Pancreas (tissue), 10 donors: ENCODE measurements around the gene PCDH1. TPM values are rescaled to one million over a fixed set of nuclear protein-coding genes. Genes with fewer than 3 reads are reported as not detected.
A peak's percentile ranks its signal among the peaks of the same experiment; 100 is the strongest.
"Not testable (repeated sequence)": the region's sequence is repeated elsewhere in the genome, so short reads cannot be mapped to it uniquely, and the experiment has no call there.

Source experiments
- ATAC-seq, 4 donors: fragments of 200-7000 bp; cut with Tn5 transposase; one replicate each; pipeline versions ENCODE4 v1.8.0 to v1.9.1; 2020; ENCODE audit warnings: mild to moderate bottlenecking in 4 of 4, moderate library complexity in 4 of 4
- DNase-seq, 6 donors: peaks; one replicate each; pipeline ENCODE4 v3.0.0-alpha.2; 2020
- FAIRE-seq: peaks from 2 replicates; lab custom pipeline; 2012; peaks lifted over from hg19 to GRCh38; lab: Jason Lieb, UNC
- H3K27ac ChIP-seq, 4 donors: fragments of 200-600 bp; sonication (generic); 1 replicate in 3 of 4; 2 replicates in 1 of 4; pipeline versions ENCODE4 v1.5.0 to v1.8.0; 2020
- H3K27me3 ChIP-seq, 4 donors: fragments of 200-600 bp; one replicate each; pipeline ENCODE4 v1.8.0; 2021
- H3K36me3 ChIP-seq, 3 donors: fragments of 200-600 bp; sonication (generic) in 1 of 3; one replicate each; pipeline versions ENCODE4 v1.5.0 to v1.8.0; 2020 to 2021
- H3K4me1 ChIP-seq, 3 donors: fragments of 200-600 bp; one replicate each; pipeline ENCODE4 v1.8.0; 2021
- H3K4me3 ChIP-seq, 4 donors: fragments of 200-600 bp; sonication (generic) in 2 of 4; one replicate each; pipeline versions ENCODE4 v1.5.0 to v1.8.0; 2020 to 2021
- H3K9me3 ChIP-seq, 4 donors: fragments of 200-600 bp; one replicate each; pipeline ENCODE4 v1.8.0; 2021
- WGBS, 2 donors: extraction: QIAGEN DNeasy Blood & Tissue Kit; methylation state at CpG; one replicate each; pipeline ENCODE4 v1.1.7; 2013; 5-methylcytosine and 5-hydroxymethylcytosine counted together
- intact Hi-C, 3 donors: fragments of 100-400 bp; cut with DNase I; formaldehyde crosslinking; loops; one replicate each; pipeline versions ENCODE4 v1.11.1 to v1.14.2; 2022
- polyA plus RNA-seq, 2 donors: library from polyadenylated mRNA; stranded (reverse); fragments of 200-250 nt; gene quantifications; one replicate each; pipeline ENCODE4 v1.2.3, GENCODE V29; 2013
- total RNA-seq, 6 donors: library from RNA; stranded (reverse); fragmentation: NEBNext Ultra II Directional in 4 of 6; extraction: Animal tissue kit (Norgen Biotek cat#: 25700) in 4 of 6; gene quantifications; one replicate each; pipeline versions ENCODE4 v1.2.1 to v1.2.4, GENCODE V29; 2021 to 2023
- TF ChIP-seq, protein P1 (sequence below), 4 donors: fragments of 200-600 bp; sonication (generic) in 3 of 4; IDR thresholded peaks; one replicate each; pipeline versions ENCODE4 v1.5.0 to v1.8.0; 2021; ENCODE audit warnings: antibody characterized with exemption in 4 of 4
- donor health status: healthy with polysubstance abuse.
- donor health status: DM: no; HTN: no; CAD: no; lungs with moderate emphysema.
- donor health status: DM: no; HTN: no; CAD: no.
- donor health status: control.
- donor health status: control.
- donor health status: Bipolar disorder and iron deficiency.
- donor health status: DM: yes; HTN: yes; CAD: no.
- donor health status: DM: no; HTN: no; CAD: no.
- donor health status: DM: no; HTN: no; CAD: no.
- donor health status: DM: yes; HTN: yes; CAD: no.

The PCDH1 gene
- total and polyA plus RNA-seq, 8 donors = 6.8 to 30.7 (median 13.4) TPM

DNA sequence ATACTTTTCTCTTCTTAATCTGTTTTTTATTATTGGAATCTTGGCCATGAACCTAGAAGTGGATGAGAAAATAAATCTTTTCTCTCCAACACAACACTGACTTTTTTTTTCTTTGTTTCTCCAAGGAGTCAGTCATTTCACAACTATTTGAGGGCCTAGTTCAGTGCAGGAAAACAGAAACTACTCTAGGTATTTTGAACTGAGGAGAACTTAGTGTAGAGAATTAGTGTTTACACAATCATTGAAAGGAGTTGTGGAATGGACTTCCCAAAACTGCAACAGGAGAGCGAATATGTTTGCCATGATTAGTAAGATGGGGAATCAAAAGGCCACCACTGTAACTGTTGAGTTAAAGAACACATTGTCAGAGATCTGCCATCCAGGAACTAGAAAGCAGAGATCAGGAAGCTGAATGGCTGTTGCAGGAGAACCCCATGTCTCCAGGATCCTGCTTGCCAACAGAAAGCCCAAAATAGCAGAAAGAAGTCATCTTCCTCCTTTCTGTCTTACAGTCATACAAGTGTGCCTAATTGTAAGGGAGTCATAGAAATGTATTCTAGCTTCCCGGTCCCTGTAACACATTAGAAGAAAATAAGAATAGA lies 20.3 kb upstream of the PCDH1 start:
- no peaks in the 10 kb centered on the region for H3K9me3 ChIP-seq
- intact Hi-C loops = no loop called here
- no peak for FAIRE-seq
- no peaks in the 10 kb centered on the region for H3K36me3 ChIP-seq
- H3K4me3 ChIP-seq = no peak overlapping the region
- TF ChIP-seq, protein P1, sequence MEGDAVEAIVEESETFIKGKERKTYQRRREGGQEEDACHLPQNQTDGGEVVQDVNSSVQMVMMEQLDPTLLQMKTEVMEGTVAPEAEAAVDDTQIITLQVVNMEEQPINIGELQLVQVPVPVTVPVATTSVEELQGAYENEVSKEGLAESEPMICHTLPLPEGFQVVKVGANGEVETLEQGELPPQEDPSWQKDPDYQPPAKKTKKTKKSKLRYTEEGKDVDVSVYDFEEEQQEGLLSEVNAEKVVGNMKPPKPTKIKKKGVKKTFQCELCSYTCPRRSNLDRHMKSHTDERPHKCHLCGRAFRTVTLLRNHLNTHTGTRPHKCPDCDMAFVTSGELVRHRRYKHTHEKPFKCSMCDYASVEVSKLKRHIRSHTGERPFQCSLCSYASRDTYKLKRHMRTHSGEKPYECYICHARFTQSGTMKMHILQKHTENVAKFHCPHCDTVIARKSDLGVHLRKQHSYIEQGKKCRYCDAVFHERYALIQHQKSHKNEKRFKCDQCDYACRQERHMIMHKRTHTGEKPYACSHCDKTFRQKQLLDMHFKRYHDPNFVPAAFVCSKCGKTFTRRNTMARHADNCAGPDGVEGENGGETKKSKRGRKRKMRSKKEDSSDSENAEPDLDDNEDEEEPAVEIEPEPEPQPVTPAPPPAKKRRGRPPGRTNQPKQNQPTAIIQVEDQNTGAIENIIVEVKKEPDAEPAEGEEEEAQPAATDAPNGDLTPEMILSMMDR (IDR thresholded peaks at IDR 0.05) = no peak
- H3K27me3 ChIP-seq = no peaks in the 10 kb centered on the region
- 65 to 87% methylated on average over 2 of the region's 2 CpGs for WGBS, 2 donors
- no peak overlapping the region for H3K27ac ChIP-seq
- H3K4me1 ChIP-seq = no peaks in the 10 kb centered on the region
- ATAC-seq = peak in 2 of 4 donors; percentile 32 to 46
- DNase-seq = no peak

DNA sequence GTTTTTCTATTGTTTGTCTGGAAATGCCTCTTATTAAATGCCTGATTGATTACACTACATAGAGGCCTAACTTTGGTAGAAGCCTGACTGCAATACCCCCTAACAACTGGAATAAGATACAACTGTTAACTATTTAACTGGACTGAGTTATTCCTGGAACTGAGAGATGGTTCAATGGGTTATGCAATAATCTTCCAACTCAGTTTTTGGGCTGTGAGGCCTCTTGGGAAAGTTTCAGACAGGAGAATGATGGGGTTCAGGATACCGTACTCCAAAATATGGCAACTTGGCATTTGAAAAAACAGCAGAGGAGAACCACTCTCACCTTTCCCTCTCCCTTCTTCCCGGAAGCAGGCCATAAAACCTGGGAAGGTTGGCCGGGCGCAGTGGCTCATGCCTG lies 19.2 kb upstream of the PCDH1 start:
- 91 to 96% methylated on average over 4 of the region's 4 CpGs for WGBS, 2 donors
- Histone ChIP-seq H3K4me3 (no peak overlapping the region), H3K9me3 (no peaks in the 10 kb centered on the region), H3K27ac (no peak overlapping the region), H3K27me3 (no peaks in the 10 kb centered on the region), H3K4me1 (no peaks in the 10 kb centered on the region), H3K36me3 (no peaks in the 10 kb centered on the region)
- TF ChIP-seq, protein P1 (IDR thresholded peaks at IDR 0.05) = no peak
- FAIRE-seq (no peak), DNase-seq (no peak), ATAC-seq (no peak)
- intact Hi-C loops = no loop called here

DNA sequence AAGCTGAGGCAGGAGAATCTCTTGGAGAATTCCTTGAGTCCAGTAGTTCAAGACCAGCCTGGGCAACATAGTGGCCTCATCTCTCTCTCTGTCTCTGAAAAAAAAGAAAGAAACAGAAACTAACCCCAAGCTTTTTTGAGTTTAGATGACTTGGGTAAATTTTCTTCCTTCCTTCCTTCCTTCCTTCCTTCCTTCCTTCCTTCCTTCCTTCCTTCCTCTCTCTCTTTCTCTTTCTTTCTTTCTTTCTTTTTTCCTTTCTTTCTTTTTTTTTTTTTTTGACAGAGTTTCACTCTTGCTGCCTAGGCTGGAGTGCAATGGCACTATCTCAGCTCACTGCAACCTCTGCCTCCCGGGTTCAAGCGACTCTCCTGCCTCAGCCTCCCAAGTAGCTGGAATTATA lies 12.2 kb upstream of the PCDH1 start:
- intact Hi-C loops, H3K4me3 ChIP-seq, H3K36me3 ChIP-seq, H3K27me3 ChIP-seq, H3K27ac ChIP-seq, ATAC-seq, FAIRE-seq, H3K9me3 ChIP-seq, DNase-seq, H3K4me1 ChIP-seq: not testable (repeated sequence)
- 66 to 75% methylated on average over 2 of the region's 2 CpGs for WGBS, 2 donors

GRCh38 chr5:141889282-141889871 lies 11.2 kb upstream of the PCDH1 start:
- intact Hi-C loops = loop anchor here in 2 of 3 donors (10.0 kb wide), 2 partner anchors 55 to 65 kb away; partner anchors contain the start of gene PCDH12 (in 1 of the 2)
- DNase-seq = no peak
- no peak for FAIRE-seq
- Histone ChIP-seq H3K4me3 (no peak overlapping the region), H3K27ac (no peak overlapping the region), H3K9me3 (no peaks in the 10 kb centered on the region), H3K4me1 (no peaks in the 10 kb centered on the region), H3K27me3 (peaks cover 0 to 10% (median 0%) of the 10 kb centered on the region in 4 donors), H3K36me3 (no peaks in the 10 kb centered on the region)
- TF ChIP-seq, protein P1 (IDR thresholded peaks at IDR 0.05) = no peak
- 55 to 63% methylated on average over 3 of the region's 3 CpGs for WGBS, 2 donors
- no peak for ATAC-seq

- 33 to 36% methylated on average over 8 of the region's 8 CpGs for WGBS, 2 donors
- Histone ChIP-seq H3K36me3 (no peaks in the 10 kb centered on the region), H3K27ac (no peak overlapping the region), H3K4me3 (no peak overlapping the region), H3K4me1 (no peaks in the 10 kb centered on the region), H3K27me3 (peaks cover 0 to 11% (median 3%) of the 10 kb centered on the region in 4 donors), H3K9me3 (no peaks in the 10 kb centered on the region)
- ATAC-seq (no peak), DNase-seq (no peak), FAIRE-seq (no peak)
- intact Hi-C loops = loop anchor here in 2 of 3 donors (5.0 to 10.0 kb wide), 3 partner anchors 61 to 177 kb away; partner anchors contain the start of gene PCDH12 (in 1 of the 2)
- TF ChIP-seq, protein P1 (IDR thresholded peaks at IDR 0.05) = no peak
These were observed 5.7 kb upstream of the PCDH1 start for GRCh38 chr5:141883892-141884318.
